Measurements from ENCODE around the gene MYL10. TPM values are rescaled to one million over a fixed set of nuclear protein-coding genes. Genes with fewer than 3 reads are reported as not detected.

The MYL10 gene
- total and polyA plus RNA-seq, 8 donors = not detected

DNA sequence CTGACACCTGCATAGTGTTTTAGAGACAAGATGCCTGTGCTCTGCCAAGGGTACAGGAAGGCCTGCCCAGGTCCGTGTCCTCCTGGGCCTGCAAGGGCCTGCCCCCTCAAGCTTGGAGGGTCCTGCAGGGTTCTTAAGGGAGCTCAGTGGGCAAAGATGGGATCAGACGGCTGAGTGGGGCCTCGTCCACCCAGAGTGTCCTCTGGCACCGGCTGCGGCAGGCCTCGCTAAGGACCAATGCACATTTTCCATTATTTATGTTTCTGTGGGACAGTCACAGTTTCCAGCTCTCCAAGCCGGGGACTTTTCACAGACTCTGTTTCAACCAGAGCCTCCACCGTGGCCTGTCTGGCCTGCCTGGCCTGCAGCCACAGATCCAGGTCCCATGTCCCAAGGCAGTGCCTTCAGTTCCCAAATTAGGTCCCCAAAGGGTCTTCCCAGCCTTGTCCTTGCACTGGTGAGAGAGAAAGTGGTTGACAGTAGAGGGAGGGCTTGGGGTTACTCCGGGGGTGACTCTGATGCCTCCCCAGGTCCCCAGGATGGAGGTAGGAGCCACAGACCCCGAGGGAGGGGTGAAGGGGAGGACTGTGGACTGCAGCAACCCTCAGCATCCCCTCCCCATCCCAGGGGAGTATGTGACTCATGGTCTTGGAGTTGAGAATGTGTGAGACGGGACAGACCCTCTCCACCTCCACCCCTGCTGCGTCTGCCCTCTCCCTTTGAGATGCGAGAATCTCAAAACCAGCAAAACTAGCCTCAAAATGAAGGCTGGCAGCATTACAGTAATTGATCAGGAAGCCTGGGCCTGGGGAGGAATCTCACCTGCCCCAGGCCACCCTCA, 14.8 kb downstream of the MYL10 start:
- WGBS, 5 donors = 68 to 80% (median 70%) methylated on average over 11 to 13 of the region's 13 CpGs
- TF ChIP-seq POLR2AphosphoS5 (IDR thresholded peaks at IDR 0.05) (no peak), POLR2A (IDR thresholded peaks at IDR 0.05) (no peak)
- TF ChIP-seq, protein P1, sequence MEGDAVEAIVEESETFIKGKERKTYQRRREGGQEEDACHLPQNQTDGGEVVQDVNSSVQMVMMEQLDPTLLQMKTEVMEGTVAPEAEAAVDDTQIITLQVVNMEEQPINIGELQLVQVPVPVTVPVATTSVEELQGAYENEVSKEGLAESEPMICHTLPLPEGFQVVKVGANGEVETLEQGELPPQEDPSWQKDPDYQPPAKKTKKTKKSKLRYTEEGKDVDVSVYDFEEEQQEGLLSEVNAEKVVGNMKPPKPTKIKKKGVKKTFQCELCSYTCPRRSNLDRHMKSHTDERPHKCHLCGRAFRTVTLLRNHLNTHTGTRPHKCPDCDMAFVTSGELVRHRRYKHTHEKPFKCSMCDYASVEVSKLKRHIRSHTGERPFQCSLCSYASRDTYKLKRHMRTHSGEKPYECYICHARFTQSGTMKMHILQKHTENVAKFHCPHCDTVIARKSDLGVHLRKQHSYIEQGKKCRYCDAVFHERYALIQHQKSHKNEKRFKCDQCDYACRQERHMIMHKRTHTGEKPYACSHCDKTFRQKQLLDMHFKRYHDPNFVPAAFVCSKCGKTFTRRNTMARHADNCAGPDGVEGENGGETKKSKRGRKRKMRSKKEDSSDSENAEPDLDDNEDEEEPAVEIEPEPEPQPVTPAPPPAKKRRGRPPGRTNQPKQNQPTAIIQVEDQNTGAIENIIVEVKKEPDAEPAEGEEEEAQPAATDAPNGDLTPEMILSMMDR (IDR thresholded peaks at IDR 0.05) = no peak
- intact Hi-C loops (cut with DNase I; ENCODE audit: low total_unique reads) = no loop called here
- Histone ChIP-seq H3K27me3 (peaks cover 0 to 18% (median 0%) of the 10 kb centered on the region in 3 donors), H3K4me3 (no peak overlapping the region), H3K9me3 (no peaks in the 10 kb centered on the region), H3K27ac (no peak overlapping the region), H3K4me1 (peaks cover 0 to 15% (median 6%) of the 10 kb centered on the region in 4 donors), H3K36me3 (no peaks in the 10 kb centered on the region)
- DNase-seq = no peak

DNA sequence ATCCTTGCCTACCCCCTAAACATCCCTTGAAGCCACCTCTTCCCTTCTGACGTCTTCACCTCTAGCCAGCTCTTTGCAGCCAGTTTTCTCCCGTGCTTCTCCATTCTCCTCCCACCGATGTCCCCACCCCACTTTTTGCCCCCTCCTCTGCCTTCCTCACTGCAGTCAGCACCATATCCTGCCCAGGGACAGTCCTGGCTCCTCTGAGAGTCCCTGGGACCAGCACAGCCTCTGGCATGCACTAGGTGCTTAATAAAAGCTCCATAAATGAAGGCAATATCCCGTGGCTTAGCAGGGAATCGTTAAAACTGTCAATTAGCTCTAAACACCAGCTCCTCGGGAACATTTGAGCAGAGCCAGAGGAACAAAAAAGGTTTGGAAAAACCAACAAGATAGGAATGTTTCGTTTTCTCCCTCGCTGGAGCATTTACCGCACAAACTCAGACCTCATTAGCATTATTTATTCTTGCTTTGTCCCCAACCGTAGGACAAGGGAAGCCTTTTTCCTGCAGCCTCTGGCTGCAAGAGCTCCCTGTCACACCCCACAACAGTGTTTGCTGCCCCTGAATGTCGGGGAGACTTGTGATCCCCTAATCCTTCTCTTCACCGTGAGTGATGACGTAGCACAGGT, 16.1 kb downstream of the MYL10 start:
- no peaks in the 10 kb centered on the region for H3K9me3 ChIP-seq
- DNase-seq = no peak
- H3K4me3 ChIP-seq = no peak overlapping the region
- intact Hi-C loops (cut with DNase I; ENCODE audit: low total_unique reads) = no loop called here
- TF ChIP-seq EP300 (IDR thresholded peaks at IDR 0.05) (no peak), POLR2AphosphoS5 (IDR thresholded peaks at IDR 0.05) (no peak), POLR2A (IDR thresholded peaks at IDR 0.05) (no peak)
- TF ChIP-seq, protein P1 (IDR thresholded peaks at IDR 0.05) = no peak
- 26 to 42% (median 35%) methylated on average over 13 of the region's 13 CpGs for WGBS, 5 donors
- no peaks in the 10 kb centered on the region for H3K36me3 ChIP-seq
- H3K4me1 ChIP-seq = peaks cover 3 to 25% (median 12%) of the 10 kb centered on the region in 4 donors
- peaks cover 0 to 18% (median 0%) of the 10 kb centered on the region in 3 donors for H3K27me3 ChIP-seq
- no peak overlapping the region for H3K27ac ChIP-seq

DNA sequence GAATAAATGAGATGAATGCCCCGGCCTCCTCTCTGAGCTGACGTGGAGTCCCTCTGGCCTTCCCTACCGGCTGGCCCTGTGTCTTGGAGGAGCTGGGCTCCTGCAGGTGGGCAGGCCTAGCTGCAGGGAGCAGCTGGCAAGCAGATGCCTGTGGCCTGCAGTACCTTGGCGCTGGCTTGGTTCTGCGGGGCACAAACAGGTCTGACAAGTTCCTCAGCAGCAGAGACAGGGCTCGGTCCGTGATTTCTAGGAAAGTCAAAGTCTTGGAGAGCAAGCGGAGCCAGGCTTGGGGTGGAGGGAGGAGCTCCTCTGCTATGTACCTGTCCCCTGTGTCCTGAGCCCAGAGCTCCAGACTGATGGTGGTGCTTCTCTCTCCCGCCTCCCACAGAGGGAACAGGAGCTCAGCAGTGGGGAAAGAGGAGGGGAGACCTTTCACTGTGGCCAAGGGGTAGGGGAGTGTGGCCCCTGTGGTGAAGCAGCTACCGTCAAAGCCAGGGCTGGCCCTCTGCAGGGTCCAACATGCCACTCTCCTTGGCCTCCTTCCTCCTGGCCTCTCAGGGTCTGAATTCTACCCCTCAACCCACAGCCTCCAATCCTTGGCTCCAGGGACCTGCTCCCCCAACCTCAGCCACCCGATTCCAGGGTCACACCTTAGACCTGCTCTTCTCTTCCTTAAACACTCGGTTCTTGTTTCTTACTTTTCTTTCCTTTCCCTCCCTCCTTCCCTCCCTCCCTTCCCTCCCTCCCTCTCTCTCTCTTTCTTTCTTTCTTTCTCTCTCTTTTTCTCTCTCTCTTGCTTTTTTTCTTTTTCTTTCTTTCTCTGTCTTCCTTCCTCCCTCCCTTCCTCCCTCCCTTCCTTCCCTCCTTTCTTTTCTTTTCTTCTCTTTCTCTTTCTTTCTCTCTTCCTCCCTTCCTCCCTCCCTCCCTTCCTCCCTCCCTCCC, 20.1 kb downstream of the MYL10 start:
- WGBS, 5 donors = 27 to 48% (median 37%) methylated on average over 11 to 12 of the region's 12 CpGs

DNA sequence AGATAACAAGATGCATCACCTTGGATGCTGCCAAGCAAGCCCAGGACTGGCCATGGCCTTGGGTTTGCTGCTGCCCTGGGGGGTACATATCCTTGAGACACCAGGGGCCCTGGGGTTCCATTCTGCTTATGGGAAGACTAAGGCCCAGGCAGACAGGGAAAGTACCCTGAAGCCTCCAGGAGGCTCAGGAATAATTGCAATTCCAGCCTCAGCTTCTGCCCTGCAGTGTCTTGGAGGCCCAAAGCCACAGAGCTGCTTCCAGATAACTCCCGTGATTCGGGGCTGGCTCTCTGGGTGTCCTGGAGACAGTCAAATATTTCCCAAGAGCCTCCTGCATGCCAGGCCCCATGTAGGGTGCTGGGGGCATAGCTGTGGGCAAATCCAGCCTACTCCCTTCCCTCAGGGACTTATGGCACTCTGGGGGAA, 22.6 kb downstream of the MYL10 start:
- intact Hi-C loops (cut with DNase I; ENCODE audit: low total_unique reads) = no loop called here
- Histone ChIP-seq H3K4me3 (no peak overlapping the region), H3K27ac (no peak overlapping the region), H3K4me1 (peaks cover 3 to 22% (median 15%) of the 10 kb centered on the region in 4 donors), H3K27me3 (peaks cover 0 to 17% (median 0%) of the 10 kb centered on the region in 3 donors), H3K9me3 (no peaks in the 10 kb centered on the region), H3K36me3 (no peaks in the 10 kb centered on the region)
- no peak for DNase-seq
- 73 to 89% (median 74%) methylated on average over 2 of the region's 2 CpGs; no CpG with 5 or more reads in 1 of the 5 donors for WGBS, 5 donors
- TF ChIP-seq POLR2A (IDR thresholded peaks at IDR 0.05) (no peak), EP300 (IDR thresholded peaks at IDR 0.05) (no peak), POLR2AphosphoS5 (IDR thresholded peaks at IDR 0.05) (no peak)
- TF ChIP-seq, protein P1 (IDR thresholded peaks at IDR 0.05) = no peak

More for the DNA sequence above, 20.1 kb downstream of the MYL10 start:
- TF ChIP-seq EP300 (IDR thresholded peaks at IDR 0.05) (no peak), POLR2A (IDR thresholded peaks at IDR 0.05) (no peak), POLR2AphosphoS5 (IDR thresholded peaks at IDR 0.05) (peak in 1 of 3 donors; percentile 74)
- Histone ChIP-seq H3K4me1 (peaks cover 3 to 17% (median 10%) of the 10 kb centered on the region in 4 donors), H3K27me3 (no peaks in the 10 kb centered on the region), H3K36me3 (no peaks in the 10 kb centered on the region), H3K9me3 (no peaks in the 10 kb centered on the region), H3K4me3 (no peak overlapping the region), H3K27ac (no peak overlapping the region)
- intact Hi-C loops (cut with DNase I; ENCODE audit: low total_unique reads) = no loop called here
- DNase-seq = peak; percentile 91 to 93
